NB4 (cell line): ENCODE results near the gene CD300LD.
A peak's percentile ranks its signal among the peaks of the same experiment; 100 is the strongest.

ENCODE experiments used
- DNase-seq: peaks from one replicate; pipeline ENCODE4 v3.0.0; 2010; ENCODE audit warnings: low read depth
- H3K4me3 ChIP-seq: one replicate; pipeline ENCODE4 v1.5.1; 2011; ENCODE audit warnings: mild to moderate bottlenecking, low read depth, low read length, moderate library complexity
- CTCF ChIP-seq: IDR thresholded peaks from one replicate; pipeline ENCODE4 v1.5.1; 2012; ENCODE audit warnings: low read depth, low read length
- MYC ChIP-seq: IDR thresholded peaks from 2 replicates; pipeline ENCODE4 v1.6.1; 2011; ENCODE audit warnings: low read depth, low read length
- POLR2A ChIP-seq: IDR thresholded peaks from 2 replicates; pipeline ENCODE4 v1.6.1; 2011; ENCODE audit warnings: mild to moderate bottlenecking; ENCODE audit not compliant: insufficient read length; ENCODE audit errors: extremely low read depth
- TF ChIP-seq, protein P1 (sequence below): IDR thresholded peaks from 2 replicates; pipeline ENCODE4 v1.6.1; 2011; ENCODE audit warnings: low read depth, low read length

Gene CD300LD

DNA sequence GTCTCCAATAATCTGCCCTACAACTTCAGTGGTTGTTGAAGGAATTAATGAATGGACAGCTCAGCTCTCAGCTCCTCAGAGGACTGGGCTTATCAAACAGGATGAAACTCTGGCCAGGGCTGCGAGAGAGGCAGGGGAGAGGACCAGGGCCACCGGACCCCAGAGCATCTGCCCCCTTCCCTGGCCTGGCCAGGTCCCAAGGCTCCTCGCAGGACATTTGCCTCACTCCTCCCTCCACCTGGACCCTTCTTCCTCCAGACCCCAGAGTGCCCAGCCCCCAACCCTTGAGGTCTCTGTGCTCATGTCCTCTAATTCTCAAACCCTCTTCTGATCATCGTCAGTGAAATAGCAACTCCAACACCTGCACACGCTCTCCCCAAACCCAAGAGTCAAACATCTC is 49.9 kb downstream of the CD300LD start:
- DNase-seq = no peak
- no peak overlapping the region for H3K4me3 ChIP-seq
- no peak for TF ChIP-seq POLR2A
- TF ChIP-seq, protein P1, sequence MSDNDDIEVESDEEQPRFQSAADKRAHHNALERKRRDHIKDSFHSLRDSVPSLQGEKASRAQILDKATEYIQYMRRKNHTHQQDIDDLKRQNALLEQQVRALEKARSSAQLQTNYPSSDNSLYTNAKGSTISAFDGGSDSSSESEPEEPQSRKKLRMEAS = no peak
- TF ChIP-seq CTCF = no peak
- no peak for TF ChIP-seq MYC

GRCh38 chr17:74541176-74542111 is 50.6 kb downstream of the CD300LD start:
- TF ChIP-seq POLR2A (no peak), CTCF (no peak), MYC (no peak)
- TF ChIP-seq, protein P1 = no peak
- no peak overlapping the region for H3K4me3 ChIP-seq
- DNase-seq = no peak

DNA sequence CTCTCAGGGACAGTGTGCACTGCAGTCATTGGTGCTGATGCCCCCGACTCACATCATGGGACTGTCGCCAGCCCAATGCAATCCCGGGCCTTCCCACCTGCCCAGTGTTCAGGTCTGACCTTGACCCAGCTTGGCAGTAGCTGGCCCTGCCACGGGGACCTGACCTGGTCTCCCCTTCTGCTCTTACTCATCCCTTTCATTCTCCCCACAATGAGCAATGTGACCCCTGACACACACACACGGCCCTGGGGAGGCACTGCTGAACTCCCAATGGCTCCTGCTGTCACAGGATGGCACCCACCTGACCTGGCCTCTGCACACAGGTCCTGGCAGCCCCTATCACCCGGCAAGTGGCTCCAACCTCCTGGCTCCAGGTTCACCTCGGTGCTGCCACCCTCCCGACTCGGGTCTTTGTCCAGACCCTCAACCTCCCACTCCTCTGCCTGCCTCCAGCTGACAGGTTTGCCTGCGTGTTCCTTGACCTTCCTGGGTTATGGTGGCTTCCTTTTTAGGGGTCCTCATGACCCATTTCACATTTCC is 52.7 kb downstream of the CD300LD start:
- TF ChIP-seq CTCF (no peak), MYC (no peak), POLR2A (no peak)
- TF ChIP-seq, protein P1 = no peak
- DNase-seq = no peak

DNA sequence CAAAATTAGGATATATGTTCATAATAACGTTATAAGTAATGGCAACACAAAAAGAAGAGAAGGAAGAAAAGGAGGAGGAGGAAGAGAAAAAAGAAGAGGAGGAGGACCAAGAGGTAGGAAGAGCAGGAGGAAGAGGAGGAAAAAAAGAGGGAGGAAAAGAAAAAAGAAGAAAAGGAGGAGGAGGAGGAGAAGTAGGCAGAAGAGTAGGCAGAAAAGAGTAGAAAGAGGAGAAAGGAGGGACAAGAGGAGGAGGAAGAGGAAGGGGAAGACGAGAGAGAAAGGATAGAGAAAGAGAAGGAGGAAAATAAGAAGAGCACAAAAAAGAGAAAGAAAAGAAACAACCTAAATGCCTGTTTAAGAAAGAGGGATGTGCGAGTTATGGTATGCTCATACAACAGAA is 55.2 kb downstream of the CD300LD start:
- no peak for TF ChIP-seq CTCF
- TF ChIP-seq POLR2A = no peak
- TF ChIP-seq MYC = no peak
- TF ChIP-seq, protein P1 = no peak
- no peak for DNase-seq
- no peak overlapping the region for H3K4me3 ChIP-seq

More for the DNA sequence above, 52.7 kb downstream of the CD300LD start:
- H3K4me3 ChIP-seq = no peak overlapping the region

GRCh38 chr17:74532115-74532514 is 60.0 kb downstream of the CD300LD start:
- peak overlapping the region; percentile 82 for H3K4me3 ChIP-seq
- TF ChIP-seq MYC (peak; percentile 97), POLR2A (peak; percentile 46), CTCF (no peak)
- TF ChIP-seq, protein P1 = peak; percentile 87
- peak; percentile 95 for DNase-seq
